IMR-90 (cell line): ENCODE data around the gene SEC24A. TPM values are rescaled to one million over a fixed set of nuclear protein-coding genes. Genes with fewer than 3 reads are reported as not detected.

Source experiments
- ATAC-seq: fragments of 200-7000 bp; cut with Tn5 transposase; 2 replicates; pipeline ENCODE4 v1.9.1; 2020; ENCODE audit warnings: low read depth, mild to moderate bottlenecking, moderate library complexity
- BruUV-seq: library from RNA; stranded (reverse); fragments of 400-500 nt; replicated peaks from 2 replicates; lab custom pipeline; 2021; lab: Mats Ljungman, UMichigan
- CTCF ChIA-PET: fragments of 300-600 bp; formaldehyde crosslinking; extraction: SDS; loops from one replicate; lab custom pipeline; 2021; ENCODE audit warnings: antibody characterized with exemption; lab: Yijun Ruan, JAX
- POLR2A ChIA-PET: fragments of 300-600 bp; sonication (Branson Sonifier 250); formaldehyde crosslinking; loops from one replicate; lab custom pipeline; 2022; ENCODE audit warnings: antibody characterized with exemption; ENCODE audit not compliant: unreplicated experiment; lab: Charles Lee
- DNase-seq: peaks from one replicate; pipeline ENCODE4 v3.0.0; 2013
- H2AFZ ChIP-seq: replicated peaks from 2 replicates; pipeline ENCODE3; 2013; ENCODE audit warnings: low read length, mild to moderate bottlenecking; ENCODE audit not compliant: poor library complexity
- H2AK5ac ChIP-seq: 2 replicates; pipeline ENCODE4 v1.6.1; 2013; ENCODE audit warnings: low read depth, low read length, inconsistent platforms
- H2AK9ac ChIP-seq: replicated peaks from 2 replicates; pipeline ENCODE3; 2013; ENCODE audit warnings: mild to moderate bottlenecking, low read depth, low read length, moderate library complexity; ENCODE audit not compliant: poor library complexity
- H2BK120ac ChIP-seq: 2 replicates; pipeline ENCODE4 v1.6.1; 2013; ENCODE audit warnings: low read depth, low read length, inconsistent platforms
- H2BK15ac ChIP-seq: 3 replicates; pipeline ENCODE4 v1.6.1; 2013; ENCODE audit warnings: low read depth, low read length, inconsistent platforms
- H2BK20ac ChIP-seq: 2 replicates; pipeline ENCODE4 v1.6.1; 2013; ENCODE audit warnings: low read depth, mild to moderate bottlenecking, inconsistent platforms, low read length, moderate library complexity
- H2BK5ac ChIP-seq: 2 replicates; pipeline ENCODE4 v1.6.1; 2013; ENCODE audit warnings: mild to moderate bottlenecking, low read depth, low read length, inconsistent platforms; ENCODE audit not compliant: poor library complexity, severe bottlenecking
- H3K14ac ChIP-seq: replicated peaks from 2 replicates; pipeline ENCODE4 v1.6.1; 2013; ENCODE audit warnings: low read depth, low read length, inconsistent platforms
- H3K18ac ChIP-seq: 2 replicates; pipeline ENCODE4 v1.6.1; 2013; ENCODE audit warnings: low read depth, low read length, control low read depth
- H3K23ac ChIP-seq: 2 replicates; pipeline ENCODE4 v1.6.1; 2013; ENCODE audit warnings: low read depth, low read length, inconsistent platforms
- H3K27ac ChIP-seq: 2 replicates; pipeline ENCODE4 v1.5.1; 2013; ENCODE audit warnings: mild to moderate bottlenecking, control low read depth, low read length; ENCODE audit not compliant: insufficient read depth
- H3K27me3 ChIP-seq: 2 replicates; pipeline ENCODE4 v1.6.1; 2013; ENCODE audit warnings: low read length; ENCODE audit not compliant: control insufficient read depth, insufficient read depth
- H3K36me3 ChIP-seq: 2 replicates; pipeline ENCODE4 v1.6.1; 2013; ENCODE audit warnings: low read length, mixed read lengths; ENCODE audit not compliant: control insufficient read depth, insufficient read depth
- H3K4ac ChIP-seq: 2 replicates; pipeline ENCODE4 v1.6.1; 2013; ENCODE audit warnings: low read depth, low read length, inconsistent platforms
- H3K4me1 ChIP-seq: 2 replicates; pipeline ENCODE4 v1.6.1; 2013; ENCODE audit warnings: low read length, mixed read lengths; ENCODE audit not compliant: control insufficient read depth, insufficient read depth
- H3K4me2 ChIP-seq: 2 replicates; pipeline ENCODE4 v1.6.1; 2013; ENCODE audit warnings: low read depth, mild to moderate bottlenecking, control low read depth, low read length, moderate library complexity
- H3K4me3 ChIP-seq: 2 replicates; pipeline ENCODE4 v1.5.1; 2013; ENCODE audit warnings: low read depth, mild to moderate bottlenecking, control low read depth, low read length, moderate library complexity; ENCODE audit not compliant: insufficient read depth
- H3K56ac ChIP-seq: 2 replicates; pipeline ENCODE4 v1.6.1; 2013; ENCODE audit warnings: low read length, inconsistent platforms; ENCODE audit not compliant: insufficient read depth; ENCODE audit errors: extremely low read depth
- H3K79me1 ChIP-seq, 2 experiments: 2 replicates each; pipeline ENCODE4 v1.6.1; 2013; ENCODE audit warnings: low read length in 2 of 2, inconsistent platforms in 1 of 2, low read depth in 1 of 2
- H3K9ac ChIP-seq: 2 replicates; pipeline ENCODE4 v1.6.1; 2013; ENCODE audit warnings: low read depth, low read length, control low read depth
- H3K9me1 ChIP-seq: 2 replicates; pipeline ENCODE4 v1.6.1; 2013; ENCODE audit warnings: low read length, inconsistent platforms; ENCODE audit not compliant: insufficient read depth
- H3K9me3 ChIP-seq: 2 replicates; pipeline ENCODE4 v1.6.1; 2013; ENCODE audit warnings: low read length; ENCODE audit not compliant: control insufficient read depth, insufficient read depth
- H4K20me1 ChIP-seq: 2 replicates; pipeline ENCODE4 v1.6.1; 2013; ENCODE audit warnings: low read length, inconsistent platforms; ENCODE audit not compliant: insufficient read depth
- H4K5ac ChIP-seq: 2 replicates; pipeline ENCODE4 v1.6.1; 2013; ENCODE audit warnings: mild to moderate bottlenecking, low read depth, low read length, control low read depth
- H4K8ac ChIP-seq, 2 experiments: 2 replicates each; pipeline ENCODE4 v1.6.1; 2013; ENCODE audit warnings: low read depth in 2 of 2, low read length in 2 of 2, control low read depth in 1 of 2, inconsistent platforms in 1 of 2
- H4K91ac ChIP-seq: 2 replicates; pipeline ENCODE4 v1.6.1; 2013; ENCODE audit warnings: low read depth, low read length, inconsistent platforms; ENCODE audit not compliant: insufficient read depth
- BHLHE40 ChIP-seq: fragments of 150-350 bp; IDR thresholded peaks from 2 replicates; pipeline ENCODE4 v1.6.1; 2016; ENCODE audit warnings: mild to moderate bottlenecking, low read depth, low read length
- CEBPB ChIP-seq: IDR thresholded peaks from 2 replicates; pipeline ENCODE4 v1.6.1; 2012; ENCODE audit warnings: low read depth, low read length, improper control_type of control experiment
- CHD1 ChIP-seq: IDR thresholded peaks from 2 replicates; pipeline ENCODE4 v1.6.1; 2012; ENCODE audit warnings: low read depth, low read length, improper control_type of control experiment
- CTCF ChIP-seq: conservative IDR thresholded peaks from 2 replicates; pipeline ENCODE4 v1.5.1; 2012; ENCODE audit warnings: mild to moderate bottlenecking, low read depth, low read length, improper control_type of control experiment
- FOS ChIP-seq: fragments of 150-350 bp; IDR thresholded peaks from 2 replicates; pipeline ENCODE4 v1.6.1; 2016; ENCODE audit warnings: low read depth, low read length
- MXI1 ChIP-seq: IDR thresholded peaks from 2 replicates; pipeline ENCODE4 v1.6.1; 2012; ENCODE audit warnings: low read depth, mild to moderate bottlenecking, low read length, moderate library complexity, borderline replicate concordance
- NFE2L2 ChIP-seq: fragments of 150-350 bp; IDR thresholded peaks from 2 replicates; pipeline ENCODE4 v1.6.1; 2016; ENCODE audit warnings: low read depth, mild to moderate bottlenecking, low read length
- RAD21 ChIP-seq: IDR thresholded peaks from 2 replicates; pipeline ENCODE4 v1.6.1; 2012; ENCODE audit warnings: low read length, improper control_type of control experiment
- RCOR1 ChIP-seq: IDR thresholded peaks from 2 replicates; pipeline ENCODE4 v1.6.1; 2012; ENCODE audit warnings: mild to moderate bottlenecking, low read length, improper control_type of control experiment; ENCODE audit not compliant: insufficient replicate concordance
- RFX5 ChIP-seq: IDR thresholded peaks from 2 replicates; pipeline ENCODE4 v1.8.0; 2012; ENCODE audit warnings: low read depth, mild to moderate bottlenecking, low read length, moderate library complexity
- WGBS, 2 experiments: methylation state at CpG; one replicate each; pipeline versions ENCODE4 v1.1.5 to v1.1.7; 2013; ENCODE audit warnings: missing lambda C conversion rate in 2 of 2; ENCODE audit not compliant: insufficient read length in 1 of 2; ENCODE audit errors: extremely low coverage in 2 of 2; 5-methylcytosine and 5-hydroxymethylcytosine counted together
- dilution Hi-C: fragments of 300-500 bp; cut with HindIII; formaldehyde crosslinking; loops from one replicate; pipeline ENCODE4 v1.14.3; 2018; ENCODE audit warnings: low sequenced_read_pairs; ENCODE audit not compliant: unreplicated experiment
- in situ Hi-C: fragments of 300-500 bp; cut with MboI; formaldehyde crosslinking; loops from 3 replicates; pipeline ENCODE4 v1.14.3; 2019; ENCODE audit warnings: low sequenced_read_pairs, inconsistent platforms, mixed read lengths
- intact Hi-C: fragments of 100-400 bp; cut with micrococcal nuclease; formaldehyde crosslinking; loops from 2 replicates; pipeline ENCODE4 v1.10.0; 2022
- polyA plus RNA-seq, 3 experiments: library from polyadenylated mRNA; depleted of rRNA; stranded (reverse); fragments of >200 nt; gene quantifications; 2 replicates each; pipeline ENCODE4 v1.2.3, GENCODE V29; 2012; ENCODE audit warnings: low replicate concordance in 1 of 3
- total RNA-seq: library from RNA; depleted of rRNA; stranded (reverse); fragments of >200 nt; gene quantifications from 2 replicates; pipeline ENCODE4 v1.2.3, GENCODE V29; 2012
- TF ChIP-seq, protein P1 (sequence below): fragments of 150-350 bp; IDR thresholded peaks from 2 replicates; pipeline ENCODE4 v1.6.1; 2016; ENCODE audit warnings: low read depth, mild to moderate bottlenecking, low read length, moderate library complexity, borderline replicate concordance

SEC24A gene
- total and polyA plus RNA-seq, 2 of the 4 experiments (the other 2 are of a cell fraction) = 23.9 to 28.1 TPM

DNA sequence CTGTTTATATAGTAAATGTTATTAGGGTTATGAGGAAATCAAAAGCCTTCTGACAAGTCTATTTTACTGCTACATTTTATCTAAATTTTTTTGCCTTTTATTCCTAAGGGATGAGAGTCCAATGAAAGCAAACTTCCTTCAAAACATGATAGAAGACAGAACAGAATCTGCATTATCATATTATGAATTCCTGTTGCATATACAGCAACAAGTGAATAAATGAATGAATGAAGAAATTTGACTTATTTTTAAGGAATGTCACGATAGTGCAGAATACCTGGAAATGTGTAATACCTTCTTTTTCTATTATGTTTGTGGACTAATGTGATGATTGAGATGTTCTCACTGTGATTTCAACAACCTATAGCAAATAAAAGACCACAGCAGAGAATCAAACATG lies 76.3 kb downstream of the SEC24A start:
- no peak for TF ChIP-seq RCOR1
- TF ChIP-seq, protein P1, sequence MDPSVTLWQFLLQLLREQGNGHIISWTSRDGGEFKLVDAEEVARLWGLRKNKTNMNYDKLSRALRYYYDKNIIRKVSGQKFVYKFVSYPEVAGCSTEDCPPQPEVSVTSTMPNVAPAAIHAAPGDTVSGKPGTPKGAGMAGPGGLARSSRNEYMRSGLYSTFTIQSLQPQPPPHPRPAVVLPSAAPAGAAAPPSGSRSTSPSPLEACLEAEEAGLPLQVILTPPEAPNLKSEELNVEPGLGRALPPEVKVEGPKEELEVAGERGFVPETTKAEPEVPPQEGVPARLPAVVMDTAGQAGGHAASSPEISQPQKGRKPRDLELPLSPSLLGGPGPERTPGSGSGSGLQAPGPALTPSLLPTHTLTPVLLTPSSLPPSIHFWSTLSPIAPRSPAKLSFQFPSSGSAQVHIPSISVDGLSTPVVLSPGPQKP = no peak
- TF ChIP-seq FOS = no peak
- no peak for TF ChIP-seq MXI1
- no peak for TF ChIP-seq RFX5
- no peak for TF ChIP-seq RAD21
- no peak for TF ChIP-seq CTCF
- TF ChIP-seq CEBPB = no peak
- TF ChIP-seq CHD1 = no peak
- TF ChIP-seq BHLHE40 = no peak
- no peak for TF ChIP-seq NFE2L2
- intact Hi-C loops = loop anchor here (5.0 kb wide), 2 partner anchors 48 to 63 kb away; no protein-coding TSS in a partner anchor

More for the DNA sequence above, 76.3 kb downstream of the SEC24A start:
- ATAC-seq (no peak), DNase-seq (no peak)
- no peak overlapping the region for H3K14ac ChIP-seq
- no peak overlapping the region for H3K18ac ChIP-seq
- H2AFZ ChIP-seq = no peak overlapping the region
- no peaks in the 10 kb centered on the region; the same call in 1 of the 2 replicates for H3K9me1 ChIP-seq
- no peak overlapping the region for H3K27ac ChIP-seq
- H3K9me3 ChIP-seq = no peaks in the 10 kb centered on the region
- H3K4me3 ChIP-seq = no peak overlapping the region
- no TSS peak for BruUV-seq
- no peak overlapping the region for H2BK5ac ChIP-seq
- H2AK5ac ChIP-seq = no peak overlapping the region
- H3K27me3 ChIP-seq = no peaks in the 10 kb centered on the region
- no peak overlapping the region for H4K8ac ChIP-seq
- H2BK15ac ChIP-seq = no peak overlapping the region
- CTCF ChIA-PET = interaction anchor here (0.6 kb wide), 1 partner anchor 19 kb away, joined by 4 read pairs; no protein-coding TSS in a partner anchor
- no peak overlapping the region for H4K5ac ChIP-seq
- H3K79me1 ChIP-seq = no peaks in the 10 kb centered on the region; a peak in 2 of 4 replicates
- H3K23ac ChIP-seq = no peak overlapping the region
- in situ Hi-C loops = no loop called here
- H4K91ac ChIP-seq = no peak overlapping the region
- H3K4ac ChIP-seq = no peak overlapping the region
- H3K56ac ChIP-seq = no peak overlapping the region; the same call in 1 of the 2 replicates
- H3K4me1 ChIP-seq = no peaks in the 10 kb centered on the region
- H4K20me1 ChIP-seq = no peaks in the 10 kb centered on the region
- POLR2A ChIA-PET = no interaction called here
- H3K36me3 ChIP-seq = peaks cover 26% of the 10 kb centered on the region
- WGBS, 2 experiments = no CpG with 5 or more reads among the region's 1 CpG
- no peak overlapping the region for H3K4me2 ChIP-seq
- H2BK120ac ChIP-seq = no peak overlapping the region
- no peak overlapping the region for H3K9ac ChIP-seq
- dilution Hi-C loops = no loop called here
- no peak overlapping the region for H2BK20ac ChIP-seq
- H2AK9ac ChIP-seq = no peak overlapping the region
